ENCODE measurements around the gene DISP2. TPM values are rescaled to one million over a fixed set of nuclear protein-coding genes. Genes with fewer than 3 reads are reported as not detected.

DISP2 gene
- total RNA-seq, 1 experiment from 2014 or later: 10.0 TPM

- Histone ChIP-seq H3K4me3 (ENCODE audit: low read depth in 2 of 2, low read length in 2 of 2) (no peak overlapping the region), H3K27me3 (ENCODE audit: control insufficient read depth, insufficient read depth, low read length) (no peaks in the 10 kb centered on the region), H3K9me3 (ENCODE audit: control insufficient read depth, insufficient read depth, low read depth, low read length) (no peaks in the 10 kb centered on the region), H3K36me3 (ENCODE audit: control insufficient read depth, insufficient read depth, low read length) (no peaks in the 10 kb centered on the region), H3K27ac (ENCODE audit: low read length) (no peak overlapping the region), H3K4me1 (ENCODE audit: control insufficient read depth, insufficient read depth, low read length) (peaks cover 20% of the 10 kb centered on the region)
- BruUV-seq (replicated peaks): no TSS peak
- in situ Hi-C loops (cut with HindIII; ENCODE audit: low pct_unique_long_range_greater_than_20kb, low sequenced_read_pairs) (no loop called here), intact Hi-C loops (cut with micrococcal nuclease; ENCODE audit: unreplicated experiment) (no loop called here)
- POLR2A ChIA-PET: interaction anchor here (0.5 to 0.6 kb wide), 2 partner anchors 196 to 1572 kb away, joined by 4 to 26 read pairs; no protein-coding TSS in a partner anchor
- no peak for DNase-seq (ENCODE audit: low read depth, low spot score)
- no peak for ATAC-seq
- no peak for TF ChIP-seq REST (IDR thresholded peaks at IDR 0.05; ENCODE audit: insufficient read depth in 1 of 2, low read depth in 2 of 2, low read length in 1 of 2)
- no peak for TF ChIP-seq SIN3A (IDR thresholded peaks at IDR 0.05; ENCODE audit: borderline replicate concordance, insufficient read depth, low read depth, low read length)
- no peak for TF ChIP-seq TCF7L2 (IDR thresholded peaks at IDR 0.05; ENCODE audit: low read depth, low read length)
- TF ChIP-seq POLR2AphosphoS5 (IDR thresholded peaks at IDR 0.05; ENCODE audit: low read depth, low read length): no peak
- no peak for TF ChIP-seq CTCF (IDR thresholded peaks at IDR 0.05)
- CTCF ChIA-PET: interaction anchor here (2.6 kb wide), 1 partner anchor 10 kb away, joined by 10 read pairs; no protein-coding TSS in a partner anchor
These were observed 29.3 kb upstream of the DISP2 start for GRCh38 chr15:40328751-40329150.

- H3K4me1 ChIP-seq (ENCODE audit: control insufficient read depth, insufficient read depth, low read length): peaks cover 19% of the 10 kb centered on the region
- H3K36me3 ChIP-seq (ENCODE audit: control insufficient read depth, insufficient read depth, low read length): no peaks in the 10 kb centered on the region
- no peak overlapping the region for H3K4me3 ChIP-seq (ENCODE audit: low read depth in 2 of 2, low read length in 2 of 2)
- no TSS peak for BruUV-seq (replicated peaks)
- H3K9me3 ChIP-seq (ENCODE audit: control insufficient read depth, insufficient read depth, low read depth, low read length): no peaks in the 10 kb centered on the region
- TF ChIP-seq SIN3A (IDR thresholded peaks at IDR 0.05; ENCODE audit: borderline replicate concordance, insufficient read depth, low read depth, low read length) (no peak), REST (IDR thresholded peaks at IDR 0.05; ENCODE audit: insufficient read depth in 1 of 2, low read depth in 2 of 2, low read length in 1 of 2) (no peak), CTCF (IDR thresholded peaks at IDR 0.05) (no peak), POLR2AphosphoS5 (IDR thresholded peaks at IDR 0.05; ENCODE audit: low read depth, low read length) (no peak), TCF7L2 (IDR thresholded peaks at IDR 0.05; ENCODE audit: low read depth, low read length) (no peak)
- in situ Hi-C loops (cut with HindIII; ENCODE audit: low pct_unique_long_range_greater_than_20kb, low sequenced_read_pairs): no loop called here
- H3K27ac ChIP-seq (ENCODE audit: low read length): peak overlapping the region; percentile 42; the same call in 1 of the 2 replicates
- ATAC-seq (no peak), DNase-seq (ENCODE audit: low read depth, low spot score) (no peak)
- intact Hi-C loops (cut with micrococcal nuclease; ENCODE audit: unreplicated experiment): no loop called here
- no peaks in the 10 kb centered on the region for H3K27me3 ChIP-seq (ENCODE audit: control insufficient read depth, insufficient read depth, low read length)
- ChIA-PET POLR2A (no interaction called here), CTCF (no interaction called here)
These were observed 28.2 kb upstream of the DISP2 start for GRCh38 chr15:40329804-40330203.

All from Panc1 (cell line).